Fibroblast of mammary gland (primary cell): ENCODE measurements around the gene DGKB.

Experiments
- DNase-seq: peaks from one replicate; pipeline ENCODE4 v3.0.0-alpha.2; 2010; ENCODE audit warnings: low read depth
- H3K4me3 ChIP-seq: 2 replicates; pipeline ENCODE4 v1.5.1; 2011; ENCODE audit warnings: low read depth, mild to moderate bottlenecking, low read length, moderate library complexity; ENCODE audit not compliant: control insufficient read depth
- TF ChIP-seq, protein P1 (sequence below): conservative IDR thresholded peaks from 2 replicates; pipeline ENCODE4 v1.5.1; 2011; ENCODE audit warnings: low read depth, low read length, inconsistent platforms; ENCODE audit not compliant: control insufficient read depth, insufficient read depth

Gene DGKB

DNA sequence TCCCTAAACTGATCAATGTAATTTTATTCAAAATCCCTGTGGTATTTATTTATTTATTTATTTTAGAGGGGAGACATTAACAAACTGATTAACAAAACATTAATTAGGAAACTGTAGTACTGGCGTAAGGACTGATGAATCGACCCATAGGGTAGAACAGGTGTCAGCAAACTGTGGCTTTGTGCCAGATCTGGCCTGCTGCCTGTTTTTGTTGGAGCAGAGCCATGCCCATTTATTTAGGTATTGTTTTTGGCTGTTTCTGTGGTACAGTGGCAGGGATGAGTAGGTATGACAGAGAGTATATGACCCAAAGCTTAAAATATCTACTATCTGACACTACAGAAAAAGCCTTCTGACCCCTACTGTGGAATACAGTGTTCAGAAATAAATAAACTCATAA lies 580.6 kb downstream of the DGKB start:
- TF ChIP-seq, protein P1, sequence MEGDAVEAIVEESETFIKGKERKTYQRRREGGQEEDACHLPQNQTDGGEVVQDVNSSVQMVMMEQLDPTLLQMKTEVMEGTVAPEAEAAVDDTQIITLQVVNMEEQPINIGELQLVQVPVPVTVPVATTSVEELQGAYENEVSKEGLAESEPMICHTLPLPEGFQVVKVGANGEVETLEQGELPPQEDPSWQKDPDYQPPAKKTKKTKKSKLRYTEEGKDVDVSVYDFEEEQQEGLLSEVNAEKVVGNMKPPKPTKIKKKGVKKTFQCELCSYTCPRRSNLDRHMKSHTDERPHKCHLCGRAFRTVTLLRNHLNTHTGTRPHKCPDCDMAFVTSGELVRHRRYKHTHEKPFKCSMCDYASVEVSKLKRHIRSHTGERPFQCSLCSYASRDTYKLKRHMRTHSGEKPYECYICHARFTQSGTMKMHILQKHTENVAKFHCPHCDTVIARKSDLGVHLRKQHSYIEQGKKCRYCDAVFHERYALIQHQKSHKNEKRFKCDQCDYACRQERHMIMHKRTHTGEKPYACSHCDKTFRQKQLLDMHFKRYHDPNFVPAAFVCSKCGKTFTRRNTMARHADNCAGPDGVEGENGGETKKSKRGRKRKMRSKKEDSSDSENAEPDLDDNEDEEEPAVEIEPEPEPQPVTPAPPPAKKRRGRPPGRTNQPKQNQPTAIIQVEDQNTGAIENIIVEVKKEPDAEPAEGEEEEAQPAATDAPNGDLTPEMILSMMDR, result no peak
- DNase-seq, result no peak
- H3K4me3 ChIP-seq, result no peak overlapping the region

DNA sequence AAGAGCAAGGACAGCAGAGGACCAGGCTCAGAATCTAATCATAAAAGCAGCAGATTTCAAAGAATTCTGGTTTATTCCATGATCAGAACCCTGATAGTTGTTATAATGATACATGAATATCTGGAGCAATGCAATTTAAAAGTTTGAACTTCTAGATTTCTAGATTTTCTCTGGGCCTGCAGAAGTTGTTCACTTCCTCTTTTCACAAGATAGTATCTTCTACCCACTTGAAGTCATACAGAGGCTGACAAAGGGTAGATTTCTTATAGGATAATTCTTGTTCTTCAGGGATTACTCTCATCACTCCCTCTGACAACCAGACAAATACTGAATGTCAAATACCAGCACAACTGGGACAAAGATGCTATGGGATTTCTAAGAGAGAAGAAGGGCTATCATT lies 593.1 kb downstream of the DGKB start:
- DNase-seq, result no peak
- TF ChIP-seq, protein P1, result no peak
- no peak overlapping the region for H3K4me3 ChIP-seq

DNA sequence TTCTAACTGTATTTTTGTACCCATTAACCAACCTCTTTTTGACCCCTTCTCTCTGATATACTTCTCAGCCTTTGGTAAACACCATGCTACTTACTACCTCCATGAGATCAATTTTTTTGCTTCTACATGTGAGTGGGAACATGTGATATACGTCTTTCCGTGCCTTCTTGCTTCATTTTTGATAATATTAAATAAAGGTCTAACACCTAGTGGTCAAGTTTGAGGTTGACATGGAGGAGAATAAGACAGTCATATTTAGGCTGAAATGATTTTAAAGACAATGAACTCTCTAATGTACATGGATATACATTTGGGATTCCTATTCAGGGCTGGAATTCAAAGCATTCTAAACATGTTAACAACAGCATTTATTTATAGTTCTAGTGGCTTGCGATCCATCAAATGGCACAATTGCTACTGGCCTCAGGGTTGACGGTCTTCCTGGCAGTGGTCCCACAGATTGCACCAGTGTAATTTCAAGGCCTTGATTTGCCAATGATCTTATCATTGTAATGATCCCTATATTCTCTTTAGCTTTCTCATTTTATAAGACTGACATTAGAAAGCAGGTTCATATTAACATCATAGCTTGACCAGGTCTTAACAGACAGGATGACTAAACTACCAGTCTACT lies 597.2 kb downstream of the DGKB start:
- no peak overlapping the region for H3K4me3 ChIP-seq
- TF ChIP-seq, protein P1, result no peak
- DNase-seq, result no peak

DNA sequence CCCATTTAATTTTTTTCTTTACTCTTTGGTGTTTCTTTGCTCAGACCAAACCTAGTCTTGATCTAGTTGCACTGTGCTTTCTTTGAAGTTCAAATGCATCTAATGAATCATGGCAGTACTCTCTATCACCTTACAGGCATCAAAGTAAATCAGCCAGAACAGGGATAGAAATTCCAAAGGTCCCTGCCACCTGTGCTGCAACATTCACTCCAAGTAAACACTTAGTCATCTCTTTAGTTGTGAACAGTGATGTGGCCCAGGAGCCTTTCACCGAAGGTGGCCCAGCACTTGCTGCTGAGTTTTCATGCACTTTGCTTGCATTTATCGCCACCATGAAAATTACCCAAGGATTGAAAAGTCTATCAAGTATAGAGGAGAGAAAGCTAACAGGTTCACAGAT lies 599.0 kb downstream of the DGKB start:
- no peak overlapping the region for H3K4me3 ChIP-seq
- no peak for DNase-seq
- TF ChIP-seq, protein P1, result no peak

DNA sequence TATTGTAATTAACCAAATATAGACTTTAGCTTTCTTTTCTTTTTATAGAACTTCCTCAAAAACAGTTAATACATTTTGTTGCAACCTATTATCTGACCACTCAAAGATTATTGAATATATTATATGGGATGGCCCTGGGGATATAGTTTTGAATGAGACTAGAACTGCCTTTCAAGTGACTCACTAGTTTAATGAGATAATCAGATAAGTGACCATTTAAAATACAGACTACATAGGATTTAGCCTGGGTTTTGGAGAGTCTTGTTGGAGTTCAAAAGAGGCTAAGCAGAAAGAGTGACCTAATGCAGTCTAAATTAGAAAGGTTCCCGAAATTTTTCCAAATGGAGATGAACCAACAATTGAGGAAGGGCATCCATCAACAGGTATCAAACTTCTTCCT lies 607.9 kb downstream of the DGKB start:
- DNase-seq, result no peak
- TF ChIP-seq, protein P1, result no peak
- H3K4me3 ChIP-seq, result no peak overlapping the region

DNA sequence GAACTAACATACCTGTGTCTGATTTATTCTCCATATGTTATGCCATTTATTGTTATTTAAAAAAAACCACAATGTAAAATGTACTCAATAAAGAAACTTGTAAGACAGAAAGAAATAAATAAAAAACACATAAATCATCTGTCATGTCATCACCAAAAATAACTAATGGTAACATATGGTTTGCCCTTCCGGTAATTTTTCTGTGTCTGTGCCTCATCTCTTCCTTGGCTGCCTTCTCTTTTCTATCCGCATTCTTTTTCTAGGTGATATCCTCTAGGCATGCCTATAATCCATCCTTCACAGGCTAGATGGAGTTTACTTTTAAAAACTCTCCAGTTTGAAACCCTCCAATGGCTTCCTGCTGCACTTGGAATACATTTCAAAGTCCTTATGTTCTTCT lies 609.1 kb downstream of the DGKB start:
- no peak overlapping the region for H3K4me3 ChIP-seq
- DNase-seq, result no peak
- TF ChIP-seq, protein P1, result no peak

DNA sequence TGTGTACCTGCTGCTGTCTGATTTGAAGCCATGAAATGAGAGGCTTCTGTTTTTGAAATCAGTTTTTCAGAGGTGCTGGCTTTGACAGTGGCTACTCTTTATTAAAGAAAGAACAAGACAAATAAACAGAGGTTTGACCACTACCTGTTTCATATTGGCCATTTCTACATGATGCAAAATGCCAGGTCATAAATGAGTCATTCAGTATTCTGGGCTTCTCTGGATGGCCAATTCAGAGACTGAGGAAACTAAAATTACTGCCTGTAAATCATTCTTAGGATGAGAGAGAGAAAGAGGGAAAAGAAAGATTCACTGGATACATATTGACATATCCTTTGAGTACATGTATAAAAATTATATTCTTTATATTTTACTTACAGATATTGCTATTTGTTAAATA lies 609.8 kb downstream of the DGKB start:
- TF ChIP-seq, protein P1, result no peak
- H3K4me3 ChIP-seq, result no peak overlapping the region
- no peak for DNase-seq
